AG09309 (cell line): ENCODE results near the gene ANHX.
"Not testable (repeated sequence)": the region's sequence is repeated elsewhere in the genome, so short reads cannot be mapped to it uniquely, and the experiment has no call there.

ENCODE experiments used
- DNase-seq: peaks from one replicate; pipeline ENCODE4 v3.0.0-alpha.2; 2010; ENCODE audit warnings: low read depth
- H3K4me3 ChIP-seq: 2 replicates; pipeline ENCODE4 v1.5.1; 2011; ENCODE audit warnings: mild to moderate bottlenecking, low read depth, low read length, moderate library complexity; ENCODE audit not compliant: control insufficient read depth
- CTCF ChIP-seq: IDR thresholded peaks from 2 replicates; pipeline ENCODE4 v1.5.1; 2011; ENCODE audit warnings: mild to moderate bottlenecking, low read depth, low read length, inconsistent platforms; ENCODE audit not compliant: insufficient read depth, control insufficient read depth; ENCODE audit errors: missing control alignments

ANHX gene

GRCh38 chr12:133235401-133236112, at the start of gene ANHX:
Gene ANHX, minus strand, starts transcription at chr12:133235877. Its CDS starts 1,521 bp downstream, at chr12:133234356.
- no peak for DNase-seq
- no peak for TF ChIP-seq CTCF
- no peak within 1 kb of the TSS for H3K4me3 ChIP-seq

- not testable (repeated sequence) for H3K4me3 ChIP-seq, DNase-seq
These were observed 29.0 kb upstream of the ANHX start for GRCh38 chr12:133264668-133265067.

GRCh38 chr12:133264173-133264572, 28.5 kb upstream of the ANHX start:
- no peak overlapping the region for H3K4me3 ChIP-seq
- no peak for TF ChIP-seq CTCF
- DNase-seq = no peak

GRCh38 chr12:133256321-133256720, 20.6 kb upstream of the ANHX start:
- no peak for DNase-seq
- no peak for TF ChIP-seq CTCF
- H3K4me3 ChIP-seq = no peak overlapping the region

GRCh38 chr12:133255833-133256232, 20.2 kb upstream of the ANHX start:
- H3K4me3 ChIP-seq, DNase-seq: not testable (repeated sequence)

- DNase-seq = no peak
- TF ChIP-seq CTCF = no peak
- no peak overlapping the region for H3K4me3 ChIP-seq
These were observed 16.1 kb upstream of the ANHX start for GRCh38 chr12:133251732-133252131.

- H3K4me3 ChIP-seq = no peak overlapping the region
- TF ChIP-seq CTCF = no peak
- DNase-seq = no peak
These were observed 879 bp upstream of the ANHX start for GRCh38 chr12:133236556-133236955.

GRCh38 chr12:133236144-133236543, 467 bp upstream of the ANHX start:
- no peak for TF ChIP-seq CTCF
- H3K4me3 ChIP-seq = no peak overlapping the region
- DNase-seq = no peak
